ENCODE data around the gene FRY. TPM values are rescaled to one million over a fixed set of nuclear protein-coding genes. Genes with fewer than 3 reads are reported as not detected.
"Not testable (repeated sequence)": the region's sequence is repeated elsewhere in the genome, so short reads cannot be mapped to it uniquely, and the experiment has no call there.

The FRY gene
- total RNA-seq, 1 donor from 2014 or later = 4.5 TPM

DNA sequence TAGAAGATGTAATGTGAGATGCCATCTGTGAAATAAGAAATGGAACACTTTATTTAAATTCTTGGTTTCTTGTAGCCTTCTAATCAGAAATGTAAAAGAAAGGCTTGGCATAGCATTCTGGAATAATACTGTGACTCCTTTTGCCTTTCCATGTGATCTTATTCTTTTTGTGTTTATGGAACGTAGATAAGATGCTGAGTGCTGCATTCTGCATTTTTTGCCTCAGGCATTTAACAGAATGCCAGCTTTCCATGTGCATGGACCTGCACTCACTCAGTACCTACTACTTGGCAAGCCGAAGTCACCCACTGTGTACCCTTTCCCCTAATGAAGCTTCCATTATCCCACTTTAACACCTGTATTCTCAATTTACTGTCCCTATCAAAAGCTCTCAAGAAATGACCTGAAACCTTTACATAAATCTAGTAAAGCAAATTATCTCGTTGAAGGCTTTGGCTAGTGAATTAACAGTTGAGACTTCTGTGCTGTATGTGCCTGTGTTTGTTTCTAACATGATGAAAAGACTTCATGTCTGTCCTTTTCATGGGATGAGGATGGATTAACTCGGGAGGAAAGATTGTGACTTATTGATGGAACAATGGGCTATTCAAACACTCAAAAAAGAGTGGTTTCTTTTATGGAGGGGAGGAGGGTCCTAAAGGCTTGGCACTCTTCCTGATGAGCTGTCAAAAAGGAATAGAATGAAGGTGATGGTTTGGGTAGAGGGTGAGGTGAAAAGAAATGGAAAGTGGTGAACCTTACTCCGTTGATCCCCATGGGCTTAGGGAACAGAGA lies 44.7 kb upstream of the FRY start:
- H3K4me3 Mint-ChIP-seq (ENCODE audit: unreplicated experiment) = no peak overlapping the region
- H3K4me1 Mint-ChIP-seq (ENCODE audit: unreplicated experiment) = no peaks in the 10 kb centered on the region
- TF ChIP-seq, protein P1, sequence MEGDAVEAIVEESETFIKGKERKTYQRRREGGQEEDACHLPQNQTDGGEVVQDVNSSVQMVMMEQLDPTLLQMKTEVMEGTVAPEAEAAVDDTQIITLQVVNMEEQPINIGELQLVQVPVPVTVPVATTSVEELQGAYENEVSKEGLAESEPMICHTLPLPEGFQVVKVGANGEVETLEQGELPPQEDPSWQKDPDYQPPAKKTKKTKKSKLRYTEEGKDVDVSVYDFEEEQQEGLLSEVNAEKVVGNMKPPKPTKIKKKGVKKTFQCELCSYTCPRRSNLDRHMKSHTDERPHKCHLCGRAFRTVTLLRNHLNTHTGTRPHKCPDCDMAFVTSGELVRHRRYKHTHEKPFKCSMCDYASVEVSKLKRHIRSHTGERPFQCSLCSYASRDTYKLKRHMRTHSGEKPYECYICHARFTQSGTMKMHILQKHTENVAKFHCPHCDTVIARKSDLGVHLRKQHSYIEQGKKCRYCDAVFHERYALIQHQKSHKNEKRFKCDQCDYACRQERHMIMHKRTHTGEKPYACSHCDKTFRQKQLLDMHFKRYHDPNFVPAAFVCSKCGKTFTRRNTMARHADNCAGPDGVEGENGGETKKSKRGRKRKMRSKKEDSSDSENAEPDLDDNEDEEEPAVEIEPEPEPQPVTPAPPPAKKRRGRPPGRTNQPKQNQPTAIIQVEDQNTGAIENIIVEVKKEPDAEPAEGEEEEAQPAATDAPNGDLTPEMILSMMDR (IDR thresholded peaks at IDR 0.05; ENCODE audit: unreplicated experiment) = no peak
- DNase-seq (ENCODE audit: low spot score) = no peak
- H3K36me3 Mint-ChIP-seq (ENCODE audit: low read depth, unreplicated experiment) = no peaks in the 10 kb centered on the region
- H3K27ac Mint-ChIP-seq (ENCODE audit: unreplicated experiment) = no peak overlapping the region
- no peaks in the 10 kb centered on the region for H3K9me3 Mint-ChIP-seq (ENCODE audit: unreplicated experiment)
- H3K27me3 Mint-ChIP-seq (ENCODE audit: unreplicated experiment) = no peaks in the 10 kb centered on the region

GRCh38 chr13:31987535-31988170 lies 43.9 kb upstream of the FRY start:
- no peaks in the 10 kb centered on the region for H3K27me3 Mint-ChIP-seq (ENCODE audit: unreplicated experiment)
- H3K27ac Mint-ChIP-seq (ENCODE audit: unreplicated experiment) = no peak overlapping the region
- no peak overlapping the region for H3K4me3 Mint-ChIP-seq (ENCODE audit: unreplicated experiment)
- DNase-seq (ENCODE audit: low spot score) = no peak
- no peaks in the 10 kb centered on the region for H3K36me3 Mint-ChIP-seq (ENCODE audit: low read depth, unreplicated experiment)
- no peaks in the 10 kb centered on the region for H3K9me3 Mint-ChIP-seq (ENCODE audit: unreplicated experiment)
- H3K4me1 Mint-ChIP-seq (ENCODE audit: unreplicated experiment) = no peaks in the 10 kb centered on the region
- TF ChIP-seq, protein P1 (IDR thresholded peaks at IDR 0.05; ENCODE audit: unreplicated experiment) = no peak

GRCh38 chr13:31994367-31994766 lies 37.2 kb upstream of the FRY start:
- not testable (repeated sequence) for H3K36me3 Mint-ChIP-seq (ENCODE audit: low read depth, unreplicated experiment); H3K4me1 Mint-ChIP-seq (ENCODE audit: unreplicated experiment); H3K27me3 Mint-ChIP-seq (ENCODE audit: unreplicated experiment); H3K9me3 Mint-ChIP-seq (ENCODE audit: unreplicated experiment); H3K27ac Mint-ChIP-seq (ENCODE audit: unreplicated experiment); H3K4me3 Mint-ChIP-seq (ENCODE audit: unreplicated experiment); DNase-seq (ENCODE audit: low spot score)

DNA sequence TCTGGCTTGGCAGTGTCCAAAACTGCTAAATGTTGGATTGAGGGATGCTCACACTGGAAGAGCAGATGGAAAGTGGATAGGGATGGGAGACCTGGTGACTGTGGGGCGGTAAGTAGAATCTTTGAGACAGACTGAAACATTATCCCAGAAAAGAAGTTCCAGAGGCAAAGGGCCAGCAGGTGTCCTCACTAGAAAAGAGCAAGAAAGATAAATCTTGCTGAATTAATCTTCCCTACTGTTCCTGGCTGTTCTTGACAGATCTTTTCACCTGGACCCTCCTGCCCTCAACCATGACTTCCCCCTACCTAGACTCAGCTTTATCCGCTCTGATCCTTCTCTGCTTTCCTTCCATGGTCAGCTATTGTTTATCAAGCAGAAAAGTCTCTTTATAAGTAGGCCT lies 35.0 kb upstream of the FRY start:
- TF ChIP-seq, protein P1 (IDR thresholded peaks at IDR 0.05; ENCODE audit: unreplicated experiment) = no peak
- H3K9me3 Mint-ChIP-seq (ENCODE audit: unreplicated experiment) = no peaks in the 10 kb centered on the region
- DNase-seq (ENCODE audit: low spot score) = no peak
- H3K4me3 Mint-ChIP-seq (ENCODE audit: unreplicated experiment) = no peak overlapping the region
- H3K36me3 Mint-ChIP-seq (ENCODE audit: low read depth, unreplicated experiment) = no peaks in the 10 kb centered on the region
- no peaks in the 10 kb centered on the region for H3K27me3 Mint-ChIP-seq (ENCODE audit: unreplicated experiment)
- H3K4me1 Mint-ChIP-seq (ENCODE audit: unreplicated experiment) = peaks cover 3% of the 10 kb centered on the region
- H3K27ac Mint-ChIP-seq (ENCODE audit: unreplicated experiment) = no peak overlapping the region

DNA sequence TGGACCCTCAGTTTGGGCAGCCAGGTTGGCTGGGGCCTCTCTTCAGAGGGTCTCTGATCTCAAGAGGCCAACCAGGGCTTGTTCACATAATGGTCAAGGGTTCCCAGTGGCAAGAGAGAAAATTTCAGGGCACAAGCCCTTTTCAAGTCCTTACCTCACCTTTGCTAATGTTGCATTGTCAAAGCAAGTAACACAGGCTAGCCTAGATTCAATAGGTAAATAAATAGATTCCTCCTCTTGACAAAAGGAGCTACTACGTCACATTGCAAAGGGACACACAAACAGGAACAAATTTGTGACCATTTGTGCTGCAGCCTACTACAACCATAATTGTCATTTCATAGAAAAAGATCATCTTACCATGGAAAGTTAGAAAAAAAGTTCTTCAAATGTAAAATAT lies 33.9 kb upstream of the FRY start:
- H3K4me1 Mint-ChIP-seq (ENCODE audit: unreplicated experiment) = peaks cover 3% of the 10 kb centered on the region
- no peaks in the 10 kb centered on the region for H3K27me3 Mint-ChIP-seq (ENCODE audit: unreplicated experiment)
- DNase-seq (ENCODE audit: low spot score) = no peak
- no peaks in the 10 kb centered on the region for H3K36me3 Mint-ChIP-seq (ENCODE audit: low read depth, unreplicated experiment)
- no peaks in the 10 kb centered on the region for H3K9me3 Mint-ChIP-seq (ENCODE audit: unreplicated experiment)
- TF ChIP-seq, protein P1 (IDR thresholded peaks at IDR 0.05; ENCODE audit: unreplicated experiment) = no peak
- no peak overlapping the region for H3K27ac Mint-ChIP-seq (ENCODE audit: unreplicated experiment)
- no peak overlapping the region for H3K4me3 Mint-ChIP-seq (ENCODE audit: unreplicated experiment)
